NCI-H1694 (cell line): ENCODE data around the gene PAQR9.
A peak's percentile ranks its signal among the peaks of the same experiment; 100 is the strongest.
"Not testable (repeated sequence)": the region's sequence is repeated elsewhere in the genome, so short reads cannot be mapped to it uniquely, and the experiment has no call there.

Source experiments
- DNase-seq: peaks from one replicate; lab custom pipeline; 2025; lab: John Stamatoyannopoulos, UW

PAQR9 gene, protein sequence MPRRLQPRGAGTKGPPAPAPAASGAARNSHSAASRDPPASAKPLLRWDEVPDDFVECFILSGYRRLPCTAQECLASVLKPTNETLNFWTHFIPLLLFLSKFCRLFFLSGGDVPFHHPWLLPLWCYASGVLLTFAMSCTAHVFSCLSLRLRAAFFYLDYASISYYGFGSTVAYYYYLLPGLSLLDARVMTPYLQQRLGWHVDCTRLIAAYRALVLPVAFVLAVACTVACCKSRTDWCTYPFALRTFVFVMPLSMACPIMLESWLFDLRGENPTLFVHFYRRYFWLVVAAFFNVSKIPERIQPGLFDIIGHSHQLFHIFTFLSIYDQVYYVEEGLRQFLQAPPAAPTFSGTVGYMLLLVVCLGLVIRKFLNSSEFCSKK

GRCh38 chr3:142963516-142964448, at the start of gene PAQR9:
TSS of gene PAQR9 (minus strand) at chr3:142963674. CDS start at chr3:142963336, 338 bp downstream.
- no peak for DNase-seq

DNA sequence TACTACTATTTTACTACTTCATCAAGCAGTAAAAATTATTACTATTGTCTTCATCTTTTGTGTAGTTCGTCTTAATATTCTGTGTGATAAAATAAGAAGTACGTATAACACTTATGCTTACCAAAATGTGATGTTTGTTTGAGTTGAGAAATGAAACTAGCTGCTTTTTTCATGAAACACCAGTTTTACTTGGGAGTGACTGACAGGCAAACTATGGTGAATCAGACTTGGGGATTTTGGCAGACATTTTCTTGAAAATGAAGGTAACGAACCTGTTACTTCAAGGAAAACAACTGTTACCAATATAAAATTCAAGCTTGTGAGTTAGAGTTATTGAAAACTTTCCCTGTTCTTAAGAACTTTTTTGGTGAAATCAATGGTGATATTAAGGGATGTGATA, 48.2 kb upstream of the PAQR9 start:
- no peak for DNase-seq

- DNase-seq = no peak
Measured at GRCh38 chr3:143010024-143010423, 46.5 kb upstream of the PAQR9 start.

GRCh38 chr3:143004823-143005222, 41.3 kb upstream of the PAQR9 start:
- DNase-seq = no peak

DNA sequence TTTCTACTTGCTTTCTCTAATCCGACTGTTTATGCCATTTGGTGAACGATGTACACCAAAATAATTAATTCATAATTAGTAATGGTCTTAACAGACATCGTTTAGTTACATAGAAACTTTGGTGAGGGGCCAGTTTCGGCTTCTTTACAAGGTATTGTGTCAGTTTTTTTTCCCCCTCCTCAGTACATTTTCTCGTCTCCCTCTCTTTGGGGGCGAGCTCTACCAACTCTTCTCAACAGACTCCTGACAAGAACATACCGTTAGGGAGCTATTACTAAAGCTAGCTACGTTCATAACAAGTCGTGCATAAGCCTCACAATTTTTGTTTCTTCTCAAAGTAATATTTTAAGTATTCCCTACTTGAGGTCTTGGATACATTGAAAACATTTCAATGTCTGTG, 39.3 kb upstream of the PAQR9 start:
- no peak for DNase-seq

- DNase-seq = no peak
Measured at GRCh38 chr3:143002083-143002712, 38.7 kb upstream of the PAQR9 start.

- peak; percentile 98 for DNase-seq
Measured at GRCh38 chr3:143001369-143002082, 38.1 kb upstream of the PAQR9 start, which contains the start of gene U2SURP. TSS of gene U2SURP (plus strand) at chr3:143001570. CDS start at chr3:143001629, 59 bp downstream.

- peak; percentile 94 for DNase-seq
Measured at GRCh38 chr3:143001034-143001368, 37.5 kb upstream of the PAQR9 start.

GRCh38 chr3:143000528-143000927, 37.1 kb upstream of the PAQR9 start:
- DNase-seq = no peak

- DNase-seq = no peak
Measured at GRCh38 chr3:142999881-143000280, 36.4 kb upstream of the PAQR9 start.

DNA sequence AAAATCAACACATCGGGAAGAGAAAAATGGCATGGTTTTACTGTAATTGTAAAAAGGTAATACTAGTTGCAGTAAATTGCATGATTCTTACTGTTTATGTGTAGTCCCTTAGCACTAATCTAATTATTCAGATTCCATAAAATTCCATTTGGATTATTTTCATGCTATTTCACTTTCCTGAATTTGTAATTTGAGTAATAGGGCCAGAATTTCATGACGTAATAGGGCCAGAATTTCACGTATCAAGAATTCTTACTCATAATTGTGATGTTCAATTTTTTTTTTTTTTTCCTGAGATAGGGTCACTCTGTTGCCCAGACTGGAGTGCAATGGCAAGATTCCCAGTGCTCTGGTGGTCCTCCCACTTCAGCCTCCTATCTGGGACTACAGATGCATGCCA, 35.0 kb upstream of the PAQR9 start:
- DNase-seq = no peak

- no peak for DNase-seq
Measured at GRCh38 chr3:142997330-142997729, 33.9 kb upstream of the PAQR9 start.

- DNase-seq = peak; percentile 50
Measured at GRCh38 chr3:142993958-142994442, 30.5 kb upstream of the PAQR9 start.

- DNase-seq = no peak
Measured at GRCh38 chr3:142992323-142992722, 28.8 kb upstream of the PAQR9 start.

DNA sequence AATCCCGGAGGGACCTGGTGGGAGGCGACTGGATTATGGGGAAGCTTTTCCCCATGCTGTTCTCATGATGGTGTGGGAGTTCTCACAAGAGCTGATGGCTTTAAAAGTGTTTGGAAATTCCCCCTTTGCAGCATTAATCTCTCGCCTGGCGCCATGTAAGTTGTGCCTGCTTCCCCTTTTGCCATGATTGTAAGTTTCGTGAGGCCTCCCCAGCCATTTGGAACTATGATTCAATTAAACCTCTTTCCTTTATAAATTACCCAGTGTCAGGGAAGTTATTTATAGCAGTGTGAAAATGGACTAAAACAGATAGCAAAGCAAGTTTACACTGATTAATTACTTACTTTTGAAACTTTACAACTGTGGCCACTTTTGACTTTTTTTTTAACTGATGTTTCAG, 27.2 kb upstream of the PAQR9 start:
- no peak for DNase-seq

DNA sequence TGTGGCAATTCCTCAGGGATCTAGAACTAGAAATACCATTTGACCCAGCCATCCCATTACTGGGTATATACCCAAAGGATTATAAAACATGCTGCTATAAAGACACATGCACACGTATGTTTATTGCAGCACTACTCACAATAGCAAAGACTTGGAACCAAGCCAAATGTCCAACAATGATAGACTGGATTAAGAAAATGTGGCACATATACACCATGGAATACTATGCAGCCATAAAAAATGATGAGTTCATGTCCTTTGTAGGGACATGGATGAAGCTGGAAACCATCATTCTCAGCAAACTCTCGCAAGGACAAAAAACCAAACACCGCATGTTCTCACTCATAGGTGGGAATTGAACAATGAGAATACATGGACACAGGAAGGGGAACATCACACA, 25.4 kb upstream of the PAQR9 start:
- not testable (repeated sequence) for DNase-seq

DNA sequence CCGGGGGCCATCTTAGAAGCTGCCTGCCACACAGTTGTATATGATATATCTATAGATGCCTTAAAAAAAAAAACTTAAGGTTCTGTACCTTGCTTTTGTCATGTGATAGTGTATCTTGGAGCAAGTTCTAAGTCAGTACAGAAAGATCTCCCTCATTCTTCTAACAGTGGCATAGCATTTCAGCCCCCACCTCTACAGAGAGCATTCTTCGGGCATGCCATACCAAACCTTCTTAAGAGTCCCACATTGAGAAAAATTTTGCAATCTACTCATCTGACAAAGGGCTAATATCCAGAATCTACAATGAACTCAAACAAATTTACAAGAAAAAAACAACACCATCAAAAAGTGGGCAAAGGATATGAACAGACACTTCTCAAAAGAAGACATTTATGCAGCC, 24.7 kb upstream of the PAQR9 start:
- not testable (repeated sequence) for DNase-seq

DNA sequence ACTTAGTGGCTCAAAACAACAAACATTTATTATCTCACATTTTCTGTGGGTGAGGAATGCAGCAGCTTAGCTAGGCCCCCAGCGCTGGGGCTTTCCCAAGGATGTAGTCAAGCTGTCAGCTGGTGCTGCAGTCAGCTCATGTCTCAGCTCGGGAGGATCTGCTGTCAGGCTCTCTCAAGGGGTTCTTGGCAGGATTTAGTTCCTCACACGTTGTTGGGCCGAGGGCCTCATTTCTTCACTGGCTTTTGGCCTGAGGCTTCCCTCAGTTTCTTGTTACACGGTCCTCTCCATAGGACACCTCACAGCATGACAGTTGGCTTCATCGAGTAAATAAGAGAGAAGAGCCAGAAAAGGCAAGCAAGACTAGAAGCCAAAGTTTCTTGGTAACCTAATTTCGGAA, 24.2 kb upstream of the PAQR9 start:
- no peak for DNase-seq

GRCh38 chr3:142987080-142987700, 23.7 kb upstream of the PAQR9 start:
- peak; percentile 72 for DNase-seq

DNA sequence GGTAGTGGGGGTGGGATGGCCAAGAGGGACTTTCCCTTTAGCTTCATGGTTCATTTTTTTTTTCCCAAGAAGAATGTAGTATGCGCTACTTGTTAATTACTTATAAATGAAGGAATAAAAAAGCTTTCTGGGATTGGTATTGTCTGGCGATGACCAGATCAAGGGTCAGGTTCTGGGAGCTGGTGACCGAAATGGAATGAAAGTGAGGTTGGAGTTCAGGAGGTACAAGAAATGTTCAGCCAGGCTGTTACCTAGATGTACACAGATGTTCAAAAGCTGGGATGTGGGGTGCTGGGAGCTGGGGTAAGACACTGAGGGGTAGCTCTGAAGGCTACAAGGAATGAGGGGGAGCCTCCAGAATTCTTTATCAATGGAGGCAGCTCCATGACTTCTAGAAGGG, 20.8 kb upstream of the PAQR9 start:
- no peak for DNase-seq

GRCh38 chr3:142983318-142983717, 19.8 kb upstream of the PAQR9 start:
- DNase-seq = no peak
